Caco-2 (cell line): ENCODE results near the gene RAET1L. TPM values are rescaled to one million over a fixed set of nuclear protein-coding genes. Genes with fewer than 3 reads are reported as not detected.
A peak's percentile ranks its signal among the peaks of the same experiment; 100 is the strongest.

Source experiments
- BruUV-seq: library from RNA; stranded (reverse); fragments of 400-500 nt; replicated peaks from 2 replicates; lab custom pipeline; 2021; lab: Mats Ljungman, UMichigan
- CTCF ChIA-PET: fragments of 300-600 bp; sonication (Branson Sonifier 250); formaldehyde crosslinking; loops from one replicate; lab custom pipeline; 2022; ENCODE audit warnings: antibody characterized with exemption; lab: Charles Lee
- POLR2A ChIA-PET: fragments of 300-600 bp; sonication (Branson Sonifier 250); formaldehyde crosslinking; loops from one replicate; lab custom pipeline; 2022; ENCODE audit warnings: antibody characterized with exemption; lab: Charles Lee
- DNase-seq, 2 experiments: peaks; one replicate each; pipeline versions ENCODE4 v3.0.0 to v3.0.0-alpha.2; 2020 to 2022
- H3K27me3 ChIP-seq: replicated peaks from 2 replicates; pipeline ENCODE4 v1.6.0; 2011; ENCODE audit warnings: low read length; ENCODE audit not compliant: control insufficient read depth, insufficient read depth
- H3K36me3 ChIP-seq: 2 replicates; pipeline ENCODE4 v1.5.1; 2011; ENCODE audit warnings: low read length; ENCODE audit not compliant: control insufficient read depth, insufficient read depth
- H3K4me1 ChIP-seq: fragments of 250-450 bp; sonication (Bioruptor Pico); 2 replicates; pipeline ENCODE4 v1.5.1; 2020; ENCODE audit warnings: mild to moderate bottlenecking
- H3K4me3 ChIP-seq: 2 replicates; pipeline ENCODE4 v1.5.1; 2011; ENCODE audit warnings: low read depth, mild to moderate bottlenecking, control low read depth, low read length
- H3K9me3 ChIP-seq: fragments of 250-450 bp; sonication (Bioruptor Pico); 2 replicates; pipeline ENCODE4 v1.5.1; 2020; ENCODE audit warnings: mild to moderate bottlenecking, moderate library complexity
- H3K27ac Mint-ChIP-seq: one replicate; pipeline ENCODE4 v1.8.0; 2022; ENCODE audit warnings: mixed read lengths; ENCODE audit not compliant: unreplicated experiment
- H3K27me3 Mint-ChIP-seq: one replicate; pipeline ENCODE4 v1.8.0; 2022; ENCODE audit warnings: mixed read lengths; ENCODE audit not compliant: insufficient read depth, unreplicated experiment
- H3K36me3 Mint-ChIP-seq: one replicate; pipeline ENCODE4 v1.8.0; 2022; ENCODE audit warnings: mild to moderate bottlenecking, mixed read lengths; ENCODE audit not compliant: insufficient read depth, unreplicated experiment
- H3K4me1 Mint-ChIP-seq: one replicate; pipeline ENCODE4 v1.8.0; 2022; ENCODE audit warnings: low read depth, mixed read lengths; ENCODE audit not compliant: unreplicated experiment
- H3K4me3 Mint-ChIP-seq: one replicate; pipeline ENCODE4 v1.8.0; 2022; ENCODE audit warnings: mild to moderate bottlenecking, moderate library complexity, mixed read lengths; ENCODE audit not compliant: unreplicated experiment
- H3K9me3 Mint-ChIP-seq: one replicate; pipeline ENCODE4 v1.8.0; 2022; ENCODE audit warnings: mixed read lengths; ENCODE audit not compliant: unreplicated experiment
- intact Hi-C: fragments of 100-400 bp; cut with micrococcal nuclease; formaldehyde crosslinking; loops from one replicate; pipeline ENCODE4 v1.10.0; 2022; ENCODE audit not compliant: unreplicated experiment
- total RNA-seq: library from RNA; stranded (reverse); gene quantifications from 2 replicates; pipeline ENCODE4 v1.2.3, GENCODE V29; 2022
- TF ChIP-seq, protein P1 (sequence below), 2 experiments: fragments of 200-600 bp in 1 of 2; IDR thresholded peaks; 1 replicate in 1 of 2; 2 replicates in 1 of 2; pipeline versions ENCODE4 v1.5.1 to v1.8.0; 2011 to 2022; ENCODE audit warnings: antibody characterized with exemption in 1 of 2, control low read depth in 1 of 2, inconsistent platforms in 1 of 2, low read depth in 1 of 2, low read length in 1 of 2, mild to moderate bottlenecking in 1 of 2, moderate library complexity in 1 of 2; ENCODE audit not compliant: insufficient read depth in 1 of 2, severe bottlenecking in 1 of 2, unreplicated experiment in 1 of 2

The RAET1L gene
- total RNA-seq, 1 experiment from 2014 or later = not detected

DNA sequence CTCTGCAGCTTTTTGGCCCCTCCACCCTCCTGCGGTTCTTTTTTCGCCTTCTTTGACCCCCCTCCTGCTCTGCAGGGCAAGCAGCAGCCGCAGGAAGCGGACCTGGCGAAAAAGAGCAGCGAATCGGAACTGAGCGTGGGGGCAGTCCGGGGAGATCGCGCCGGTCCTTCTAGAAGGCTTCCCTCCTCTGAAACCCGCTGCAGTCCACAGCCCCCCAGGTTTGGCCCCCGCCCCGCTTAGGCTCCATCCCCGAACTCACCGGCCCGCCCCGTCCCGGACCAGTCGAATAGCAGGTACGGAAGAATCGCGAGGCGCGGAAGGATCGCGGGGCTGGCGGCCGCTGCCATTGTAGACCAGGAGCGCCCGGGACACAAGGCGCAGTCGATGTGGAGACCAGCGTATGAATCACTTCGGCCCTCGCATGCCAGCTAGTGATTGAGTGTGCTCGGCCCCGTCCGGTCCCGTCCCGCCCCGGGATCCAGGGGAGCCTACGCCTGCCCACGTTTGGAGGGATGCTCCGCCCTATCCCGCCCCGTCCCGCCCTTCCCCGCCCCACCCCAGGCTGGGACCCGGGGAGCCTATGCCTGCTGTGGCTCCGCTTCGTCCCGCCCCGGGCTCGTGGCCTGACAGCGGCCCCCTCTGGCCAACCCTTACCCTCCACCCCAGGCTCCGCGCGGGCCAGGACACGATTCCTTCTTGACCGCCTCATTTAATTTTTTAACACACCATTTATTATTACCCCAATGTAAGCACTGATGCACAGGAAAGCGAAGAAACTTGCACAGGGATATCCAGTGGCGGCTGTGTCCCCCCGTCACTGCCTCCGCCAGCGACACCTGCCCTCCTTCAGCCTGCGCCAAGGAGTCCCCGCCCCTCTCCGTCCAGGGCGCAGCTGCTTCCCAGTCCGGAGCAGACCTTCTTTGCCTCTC lies 43.7 kb upstream of the RAET1L start, which contains the start of gene ULBP3:
TSS of gene ULBP3 (minus strand) at position 402 of the 929 bp plus-strand sequence. CDS start at position 347, 55 bp downstream.
- CTCF ChIA-PET = interaction anchor here (0.6 to 1.3 kb wide), 3 partner anchors 12 to 316 kb away, joined by 3 to 6 read pairs (median 3); no protein-coding TSS in a partner anchor
- H3K27me3 ChIP-seq = no peaks in the 10 kb centered on the region
- Mint-ChIP-seq H3K27me3 (no peaks in the 10 kb centered on the region), H3K9me3 (no peaks in the 10 kb centered on the region), H3K36me3 (no peaks in the 10 kb centered on the region), H3K4me1 (peaks cover 7% of the 10 kb centered on the region), H3K27ac (peak within 1 kb of the TSS; percentile 44), H3K4me3 (peak within 1 kb of the TSS; percentile 80)
- BruUV-seq = no TSS peak
- POLR2A ChIA-PET = interaction anchor here (0.5 kb wide), 1 partner anchor 26 kb away, joined by 4 read pairs; no protein-coding TSS in a partner anchor
- TF ChIP-seq, protein P1, sequence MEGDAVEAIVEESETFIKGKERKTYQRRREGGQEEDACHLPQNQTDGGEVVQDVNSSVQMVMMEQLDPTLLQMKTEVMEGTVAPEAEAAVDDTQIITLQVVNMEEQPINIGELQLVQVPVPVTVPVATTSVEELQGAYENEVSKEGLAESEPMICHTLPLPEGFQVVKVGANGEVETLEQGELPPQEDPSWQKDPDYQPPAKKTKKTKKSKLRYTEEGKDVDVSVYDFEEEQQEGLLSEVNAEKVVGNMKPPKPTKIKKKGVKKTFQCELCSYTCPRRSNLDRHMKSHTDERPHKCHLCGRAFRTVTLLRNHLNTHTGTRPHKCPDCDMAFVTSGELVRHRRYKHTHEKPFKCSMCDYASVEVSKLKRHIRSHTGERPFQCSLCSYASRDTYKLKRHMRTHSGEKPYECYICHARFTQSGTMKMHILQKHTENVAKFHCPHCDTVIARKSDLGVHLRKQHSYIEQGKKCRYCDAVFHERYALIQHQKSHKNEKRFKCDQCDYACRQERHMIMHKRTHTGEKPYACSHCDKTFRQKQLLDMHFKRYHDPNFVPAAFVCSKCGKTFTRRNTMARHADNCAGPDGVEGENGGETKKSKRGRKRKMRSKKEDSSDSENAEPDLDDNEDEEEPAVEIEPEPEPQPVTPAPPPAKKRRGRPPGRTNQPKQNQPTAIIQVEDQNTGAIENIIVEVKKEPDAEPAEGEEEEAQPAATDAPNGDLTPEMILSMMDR (IDR thresholded peaks at IDR 0.05; ENCODE audit: insufficient read depth in 1 of 2, low read depth in 1 of 2, low read length in 1 of 2, severe bottlenecking in 1 of 2, unreplicated experiment in 1 of 2) = peak; percentile 48 to 86
- intact Hi-C loops = loop anchor here (5.0 kb wide), 2 partner anchors 52 to 137 kb away; no protein-coding TSS in a partner anchor
- no peaks in the 10 kb centered on the region for H3K9me3 ChIP-seq
- no peaks in the 10 kb centered on the region; the same call in 1 of the 2 replicates for H3K4me1 ChIP-seq
- H3K4me3 ChIP-seq = peak within 1 kb of the TSS; percentile 66
- DNase-seq = peak; percentile 91 to 93
- no peaks in the 10 kb centered on the region for H3K36me3 ChIP-seq

DNA sequence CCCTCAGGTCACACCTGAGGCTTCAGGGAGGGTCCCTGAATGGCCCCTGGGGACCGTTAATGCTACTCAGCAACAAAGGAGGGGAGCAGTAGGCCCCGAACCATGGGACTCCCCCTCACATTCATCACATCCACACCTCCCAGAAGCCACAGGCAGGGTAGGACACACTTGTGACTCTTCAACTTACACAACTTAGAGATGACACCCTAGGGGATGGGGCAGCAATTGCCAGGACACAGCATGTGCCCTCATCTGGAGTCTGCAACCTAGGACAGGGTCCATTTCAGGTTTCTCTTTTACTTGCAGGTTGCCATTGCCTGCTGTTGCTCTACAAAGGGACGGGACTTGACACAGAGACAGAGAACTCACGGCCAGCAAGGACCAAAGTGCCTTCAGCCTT lies 42.8 kb upstream of the RAET1L start:
- H3K27ac Mint-ChIP-seq = peak overlapping the region; percentile 44
- no peaks in the 10 kb centered on the region for H3K27me3 Mint-ChIP-seq
- intact Hi-C loops = loop anchor here (5.0 kb wide), 2 partner anchors 51 to 136 kb away; no protein-coding TSS in a partner anchor
- Histone ChIP-seq H3K9me3 (no peaks in the 10 kb centered on the region), H3K27me3 (no peaks in the 10 kb centered on the region), H3K4me3 (peak overlapping the region; percentile 66), H3K4me1 (no peaks in the 10 kb centered on the region; the same call in 1 of the 2 replicates), H3K36me3 (no peaks in the 10 kb centered on the region)
- no peaks in the 10 kb centered on the region for H3K36me3 Mint-ChIP-seq
- CTCF ChIA-PET = no interaction called here
- TF ChIP-seq, protein P1 (IDR thresholded peaks at IDR 0.05; ENCODE audit: insufficient read depth in 1 of 2, low read depth in 1 of 2, low read length in 1 of 2, severe bottlenecking in 1 of 2, unreplicated experiment in 1 of 2) = no peak
- peaks cover 7% of the 10 kb centered on the region for H3K4me1 Mint-ChIP-seq
- peak in 1 of 2 experiments; percentile 15 for DNase-seq
- no TSS peak for BruUV-seq
- no peaks in the 10 kb centered on the region for H3K9me3 Mint-ChIP-seq
- peak overlapping the region; percentile 80 for H3K4me3 Mint-ChIP-seq
- POLR2A ChIA-PET = interaction anchor here (0.5 kb wide), 1 partner anchor 26 kb away, joined by 4 read pairs; no protein-coding TSS in a partner anchor

DNA sequence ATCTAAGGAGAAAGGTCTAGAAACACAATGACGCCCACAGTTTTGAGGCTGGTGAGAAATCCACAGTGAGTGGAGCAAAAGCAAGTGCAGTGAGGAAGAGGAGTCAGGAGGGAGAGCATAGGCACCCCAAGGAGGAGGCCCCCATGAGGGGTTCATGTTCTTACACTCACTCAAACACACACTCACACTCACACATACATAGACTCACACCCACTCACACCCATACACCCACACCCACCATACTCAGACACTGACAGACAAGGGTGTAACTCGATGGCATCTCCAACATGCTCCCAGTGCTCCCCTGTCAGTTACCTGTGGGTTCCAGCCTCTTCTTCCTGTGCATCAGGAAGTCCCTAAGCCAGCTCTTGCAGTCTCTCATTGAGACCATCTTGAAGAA lies 39.8 kb upstream of the RAET1L start:
- TF ChIP-seq, protein P1 (IDR thresholded peaks at IDR 0.05; ENCODE audit: insufficient read depth in 1 of 2, low read depth in 1 of 2, low read length in 1 of 2, severe bottlenecking in 1 of 2, unreplicated experiment in 1 of 2) = no peak
- Histone ChIP-seq H3K4me3 (no peak overlapping the region), H3K9me3 (no peaks in the 10 kb centered on the region), H3K27me3 (no peaks in the 10 kb centered on the region), H3K4me1 (no peaks in the 10 kb centered on the region), H3K36me3 (no peaks in the 10 kb centered on the region)
- Mint-ChIP-seq H3K4me3 (no peak overlapping the region), H3K36me3 (no peaks in the 10 kb centered on the region), H3K27ac (no peak overlapping the region), H3K27me3 (no peaks in the 10 kb centered on the region), H3K4me1 (no peaks in the 10 kb centered on the region), H3K9me3 (no peaks in the 10 kb centered on the region)
- DNase-seq = no peak
- BruUV-seq = no TSS peak
- intact Hi-C loops = loop anchor here (5.0 kb wide), 2 partner anchors 48 to 133 kb away; no protein-coding TSS in a partner anchor
- ChIA-PET CTCF (no interaction called here), POLR2A (no interaction called here)
